GM15510 (cell line): ENCODE data around the gene NES.

Experiments
- POLR2A ChIP-seq: IDR thresholded peaks from 3 replicates; pipeline ENCODE4 v1.6.1; 2011; ENCODE audit warnings: borderline replicate concordance; ENCODE audit not compliant: insufficient read length; ENCODE audit errors: extremely low read depth

Gene NES

GRCh38 chr1:156671804-156672203 lies 5.4 kb downstream of the NES start:
- no peak for TF ChIP-seq POLR2A

- TF ChIP-seq POLR2A = no peak
Observed at GRCh38 chr1:156670791-156671190, 6.4 kb downstream of the NES start.

GRCh38 chr1:156670359-156670758 lies 6.8 kb downstream of the NES start:
- no peak for TF ChIP-seq POLR2A

GRCh38 chr1:156669794-156670193 lies 7.4 kb downstream of the NES start:
- TF ChIP-seq POLR2A = no peak

GRCh38 chr1:156668801-156669637 lies 8.2 kb downstream of the NES start:
- no peak for TF ChIP-seq POLR2A

- no peak for TF ChIP-seq POLR2A
Observed at GRCh38 chr1:156667968-156668709, 9.1 kb downstream of the NES start.

- no peak for TF ChIP-seq POLR2A
Observed at GRCh38 chr1:156667610-156667967, 9.6 kb downstream of the NES start.

GRCh38 chr1:156666862-156667609 lies 10.2 kb downstream of the NES start:
- no peak for TF ChIP-seq POLR2A

GRCh38 chr1:156665539-156665938 lies 11.7 kb downstream of the NES start:
- TF ChIP-seq POLR2A = no peak

GRCh38 chr1:156664767-156665411 lies 12.3 kb downstream of the NES start:
- TF ChIP-seq POLR2A = no peak

GRCh38 chr1:156664046-156664766 lies 13.0 kb downstream of the NES start:
- no peak for TF ChIP-seq POLR2A

- no peak for TF ChIP-seq POLR2A
Observed at GRCh38 chr1:156663178-156663577, 14.0 kb downstream of the NES start.

- TF ChIP-seq POLR2A = no peak
Observed at GRCh38 chr1:156662800-156663055, 14.5 kb downstream of the NES start.

- TF ChIP-seq POLR2A = no peak
Observed at GRCh38 chr1:156662005-156662799, 15.0 kb downstream of the NES start.
